WTC11 (cell line): ENCODE measurements around the gene GRID2. TPM values are rescaled to one million over a fixed set of nuclear protein-coding genes. Genes with fewer than 3 reads are reported as not detected.

ENCODE experiments used
- ATAC-seq: fragments of 200-7000 bp; cut with Tn5 transposase; 2 replicates; pipeline ENCODE4 v1.10.0; 2021; ENCODE audit warnings: mild to moderate bottlenecking, moderate library complexity
- CTCF ChIA-PET: fragments of 300-600 bp; sonication (Branson Sonifier 250); formaldehyde crosslinking; loops from one replicate; lab custom pipeline; 2021; ENCODE audit warnings: antibody characterized with exemption; lab: Charles Lee
- POLR2A ChIA-PET: fragments of 350-600 bp; sonication (Branson Sonifier 250); formaldehyde crosslinking; loops from one replicate; lab custom pipeline; 2021; ENCODE audit warnings: antibody characterized with exemption; lab: Charles Lee
- DNase-seq: peaks from one replicate; pipeline ENCODE4 v3.0.0; 2021; ENCODE audit warnings: low spot score
- H3K27ac Mint-ChIP-seq: 2 replicates; pipeline ENCODE4 v1.8.0; 2021; ENCODE audit warnings: mixed read lengths
- H3K27me3 Mint-ChIP-seq: 2 replicates; pipeline ENCODE4 v1.8.0; 2021; ENCODE audit warnings: low read depth, mild to moderate bottlenecking, moderate library complexity, mixed read lengths
- H3K36me3 Mint-ChIP-seq: 2 replicates; pipeline ENCODE4 v1.8.0; 2021; ENCODE audit warnings: mixed read lengths
- H3K4me1 Mint-ChIP-seq: 2 replicates; pipeline ENCODE4 v1.8.0; 2022; ENCODE audit warnings: mixed read lengths
- H3K4me3 Mint-ChIP-seq: 2 replicates; pipeline ENCODE4 v1.8.0; 2021; ENCODE audit warnings: mild to moderate bottlenecking, moderate library complexity, mixed read lengths
- H3K9me3 Mint-ChIP-seq: 2 replicates; pipeline ENCODE4 v1.8.0; 2021; ENCODE audit warnings: mixed read lengths
- CREM ChIP-seq: sonication (generic); formaldehyde crosslinking; IDR thresholded peaks from 2 replicates; pipeline ENCODE4 v1.8.1; 2022; ENCODE audit warnings: mild to moderate bottlenecking, missing genetic modification reagents, moderate library complexity
- EMX1 ChIP-seq: fragments of 250-450 bp; sonication (Bioruptor Pico); IDR thresholded peaks from 2 replicates; pipeline ENCODE4 v1.8.0; 2021; ENCODE audit warnings: mild to moderate bottlenecking
- JUN ChIP-seq: sonication (generic); formaldehyde crosslinking; IDR thresholded peaks from 2 replicates; pipeline ENCODE4 v1.8.0; 2023; ENCODE audit warnings: mild to moderate bottlenecking, missing genetic modification reagents
- MXD4 ChIP-seq: fragments of 250-450 bp; sonication (Bioruptor Pico); IDR thresholded peaks from 2 replicates; pipeline ENCODE4 v1.8.0; 2021; ENCODE audit warnings: mild to moderate bottlenecking, moderate library complexity, borderline replicate concordance
- NFE2L1 ChIP-seq: sonication (generic); formaldehyde crosslinking; IDR thresholded peaks from 2 replicates; pipeline ENCODE4 v1.8.1; 2023; ENCODE audit warnings: missing genetic modification reagents
- NFYB ChIP-seq: sonication (generic); formaldehyde crosslinking; conservative IDR thresholded peaks from 2 replicates; pipeline ENCODE4 v1.8.0; 2022; ENCODE audit warnings: low read depth, missing genetic modification reagents
- NR3C1 ChIP-seq: sonication (generic); formaldehyde crosslinking; conservative IDR thresholded peaks from 2 replicates; pipeline ENCODE4 v1.8.1; 2023; ENCODE audit warnings: low read depth, mild to moderate bottlenecking, missing genetic modification reagents
- SMAD3 ChIP-seq: sonication (generic); formaldehyde crosslinking; IDR thresholded peaks from 2 replicates; pipeline ENCODE4 v1.8.0; 2022; ENCODE audit warnings: missing genetic modification reagents, mild to moderate bottlenecking, borderline replicate concordance
- SMAD4 ChIP-seq: sonication (generic); formaldehyde crosslinking; IDR thresholded peaks from 2 replicates; pipeline ENCODE4 v1.8.0; 2022; ENCODE audit warnings: mild to moderate bottlenecking, missing genetic modification reagents
- SOX15 ChIP-seq: fragments of 250-450 bp; sonication (Bioruptor Pico); IDR thresholded peaks from 2 replicates; pipeline ENCODE4 v1.9.0; 2021; ENCODE audit warnings: mild to moderate bottlenecking
- TEAD4 ChIP-seq: sonication (generic); formaldehyde crosslinking; IDR thresholded peaks from 2 replicates; pipeline ENCODE4 v1.8.0; 2022; ENCODE audit warnings: mild to moderate bottlenecking, missing genetic modification reagents
- ZNF232 ChIP-seq: sonication (generic); formaldehyde crosslinking; IDR thresholded peaks from 2 replicates; pipeline ENCODE4 v1.8.0; 2022; ENCODE audit warnings: mild to moderate bottlenecking, missing genetic modification reagents
- ZNF317 ChIP-seq: sonication (generic); formaldehyde crosslinking; IDR thresholded peaks from 2 replicates; pipeline ENCODE4 v1.8.1; 2023; ENCODE audit warnings: low read depth, mild to moderate bottlenecking, moderate library complexity, missing genetic modification reagents, borderline replicate concordance
- ZNF396 ChIP-seq: fragments of 250-450 bp; sonication (Bioruptor Pico); IDR thresholded peaks from 2 replicates; pipeline ENCODE4 v1.8.0; 2021; ENCODE audit warnings: mild to moderate bottlenecking, moderate library complexity, borderline replicate concordance
- ZNF512 ChIP-seq: sonication (generic); formaldehyde crosslinking; IDR thresholded peaks from 2 replicates; pipeline ENCODE4 v1.8.1; 2022; ENCODE audit warnings: missing genetic modification reagents, borderline replicate concordance
- ZNF532 ChIP-seq: fragments of 250-450 bp; sonication (Bioruptor Pico); IDR thresholded peaks from 2 replicates; pipeline ENCODE4 v1.9.0; 2021; ENCODE audit warnings: mild to moderate bottlenecking, borderline replicate concordance
- ZNF671 ChIP-seq: fragments of 250-450 bp; sonication (Bioruptor Pico); IDR thresholded peaks from 2 replicates; pipeline ENCODE4 v1.8.0; 2021; ENCODE audit warnings: mild to moderate bottlenecking
- total RNA-seq: library from RNA; stranded (reverse); gene quantifications from 3 replicates; pipeline ENCODE4 v1.2.3, GENCODE V29; 2021
- TF ChIP-seq, protein P1 (sequence below): fragments of 250-450 bp; sonication (Bioruptor Pico); IDR thresholded peaks from 2 replicates; pipeline ENCODE4 v1.9.0; 2021; ENCODE audit warnings: mild to moderate bottlenecking
- TF ChIP-seq, protein P2 (sequence below): fragments of 250-450 bp; sonication (Bioruptor Pico); IDR thresholded peaks from 2 replicates; pipeline ENCODE4 v2.1.2; 2022; ENCODE audit warnings: mild to moderate bottlenecking, moderate library complexity
- TF ChIP-seq, protein P3 (sequence below): sonication (generic); formaldehyde crosslinking; IDR thresholded peaks from 2 replicates; pipeline ENCODE4 v1.8.0; 2023; ENCODE audit warnings: missing genetic modification reagents, mild to moderate bottlenecking, borderline replicate concordance

Gene GRID2
- total RNA-seq, 1 experiment from 2014 or later = 26.8 TPM

DNA sequence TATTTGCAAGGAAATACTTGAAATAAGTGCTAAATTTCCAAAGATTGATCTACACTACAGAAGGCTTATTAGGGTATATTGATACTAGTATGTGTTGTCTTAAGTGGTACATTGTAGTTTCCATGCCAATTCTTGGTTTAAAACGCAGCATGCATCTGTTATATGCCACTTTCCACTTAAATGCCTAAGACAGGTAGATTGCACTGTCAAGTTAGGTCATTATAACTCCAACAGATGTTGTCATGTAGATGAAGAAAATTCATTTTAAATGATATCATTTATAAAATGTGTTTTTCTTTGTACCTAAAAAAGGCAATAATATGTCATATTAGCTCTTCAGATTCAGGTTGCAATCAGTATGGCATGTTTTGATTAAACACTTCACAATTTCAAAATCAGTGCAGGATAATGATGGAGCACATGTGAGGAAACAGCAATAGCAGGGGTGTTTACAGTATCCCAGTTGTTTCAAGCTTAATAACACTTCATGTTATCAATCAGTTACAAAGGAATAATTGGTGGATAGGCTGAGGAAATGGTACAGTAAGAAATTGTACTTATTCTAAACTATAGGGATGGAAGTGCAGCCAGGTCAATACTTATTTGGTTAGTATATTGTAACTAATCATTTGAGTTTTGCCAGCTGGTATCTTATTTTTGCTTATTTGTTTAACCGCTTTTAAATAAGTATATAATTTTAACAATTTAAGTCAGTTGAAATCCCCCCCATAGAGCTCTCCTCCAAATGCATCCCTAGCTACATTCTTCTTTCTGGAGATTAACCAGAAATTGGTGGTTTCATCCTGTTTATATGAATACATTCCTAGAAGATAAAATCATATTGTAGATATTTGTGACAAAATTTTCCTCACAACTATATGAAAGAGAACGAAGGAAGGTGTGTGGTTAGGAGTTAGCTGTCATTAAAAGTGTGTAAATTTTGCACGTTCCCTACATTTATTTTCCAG lies 1070.4 kb downstream of the GRID2 start (continued):
- TF ChIP-seq ZNF512 (CRISPR knock-in tag) (no peak), SMAD4 (CRISPR knock-in tag) (no peak)

- ChIA-PET CTCF (no interaction called here), POLR2A (no interaction called here)
- no peaks in the 10 kb centered on the region for H3K9me3 Mint-ChIP-seq
- no peak overlapping the region for H3K27ac Mint-ChIP-seq
- ATAC-seq = no peak
- H3K4me1 Mint-ChIP-seq = no peaks in the 10 kb centered on the region
- H3K27me3 Mint-ChIP-seq = no peaks in the 10 kb centered on the region
- DNase-seq = no peak
- no peak for TF ChIP-seq JUN (CRISPR knock-in tag)
- TF ChIP-seq, protein P1, sequence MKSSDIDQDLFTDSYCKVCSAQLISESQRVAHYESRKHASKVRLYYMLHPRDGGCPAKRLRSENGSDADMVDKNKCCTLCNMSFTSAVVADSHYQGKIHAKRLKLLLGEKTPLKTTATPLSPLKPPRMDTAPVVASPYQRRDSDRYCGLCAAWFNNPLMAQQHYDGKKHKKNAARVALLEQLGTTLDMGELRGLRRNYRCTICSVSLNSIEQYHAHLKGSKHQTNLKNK (CRISPR knock-in tag) = no peak
- TF ChIP-seq SMAD4 (CRISPR knock-in tag) = no peak
- no peak for TF ChIP-seq ZNF232 (CRISPR knock-in tag)
- no peak for TF ChIP-seq NFYB
- no peak for TF ChIP-seq ZNF532 (CRISPR knock-in tag)
- TF ChIP-seq NFE2L1 (CRISPR knock-in tag) = no peak
- TF ChIP-seq ZNF317 (CRISPR knock-in tag) = no peak
- no peak for TF ChIP-seq SOX15 (CRISPR knock-in tag)
- TF ChIP-seq ZNF396 (CRISPR knock-in tag) = no peak
- TF ChIP-seq CREM = no peak
- TF ChIP-seq, protein P2, sequence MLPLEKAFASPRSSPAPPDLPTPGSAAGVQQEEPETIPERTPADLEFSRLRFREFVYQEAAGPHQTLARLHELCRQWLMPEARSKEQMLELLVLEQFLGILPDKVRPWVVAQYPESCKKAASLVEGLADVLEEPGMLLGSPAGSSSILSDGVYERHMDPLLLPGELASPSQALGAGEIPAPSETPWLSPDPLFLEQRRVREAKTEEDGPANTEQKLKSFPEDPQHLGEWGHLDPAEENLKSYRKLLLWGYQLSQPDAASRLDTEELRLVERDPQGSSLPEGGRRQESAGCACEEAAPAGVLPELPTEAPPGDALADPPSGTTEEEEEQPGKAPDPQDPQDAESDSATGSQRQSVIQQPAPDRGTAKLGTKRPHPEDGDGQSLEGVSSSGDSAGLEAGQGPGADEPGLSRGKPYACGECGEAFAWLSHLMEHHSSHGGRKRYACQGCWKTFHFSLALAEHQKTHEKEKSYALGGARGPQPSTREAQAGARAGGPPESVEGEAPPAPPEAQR (CRISPR knock-in tag) = no peak
- no peak for TF ChIP-seq SMAD3 (CRISPR knock-in tag)
- TF ChIP-seq ZNF671 (CRISPR knock-in tag) = no peak
- no peak for TF ChIP-seq MXD4 (CRISPR knock-in tag)
- no peak for TF ChIP-seq TEAD4 (CRISPR knock-in tag)
- no peak for TF ChIP-seq NR3C1
- TF ChIP-seq, protein P3, sequence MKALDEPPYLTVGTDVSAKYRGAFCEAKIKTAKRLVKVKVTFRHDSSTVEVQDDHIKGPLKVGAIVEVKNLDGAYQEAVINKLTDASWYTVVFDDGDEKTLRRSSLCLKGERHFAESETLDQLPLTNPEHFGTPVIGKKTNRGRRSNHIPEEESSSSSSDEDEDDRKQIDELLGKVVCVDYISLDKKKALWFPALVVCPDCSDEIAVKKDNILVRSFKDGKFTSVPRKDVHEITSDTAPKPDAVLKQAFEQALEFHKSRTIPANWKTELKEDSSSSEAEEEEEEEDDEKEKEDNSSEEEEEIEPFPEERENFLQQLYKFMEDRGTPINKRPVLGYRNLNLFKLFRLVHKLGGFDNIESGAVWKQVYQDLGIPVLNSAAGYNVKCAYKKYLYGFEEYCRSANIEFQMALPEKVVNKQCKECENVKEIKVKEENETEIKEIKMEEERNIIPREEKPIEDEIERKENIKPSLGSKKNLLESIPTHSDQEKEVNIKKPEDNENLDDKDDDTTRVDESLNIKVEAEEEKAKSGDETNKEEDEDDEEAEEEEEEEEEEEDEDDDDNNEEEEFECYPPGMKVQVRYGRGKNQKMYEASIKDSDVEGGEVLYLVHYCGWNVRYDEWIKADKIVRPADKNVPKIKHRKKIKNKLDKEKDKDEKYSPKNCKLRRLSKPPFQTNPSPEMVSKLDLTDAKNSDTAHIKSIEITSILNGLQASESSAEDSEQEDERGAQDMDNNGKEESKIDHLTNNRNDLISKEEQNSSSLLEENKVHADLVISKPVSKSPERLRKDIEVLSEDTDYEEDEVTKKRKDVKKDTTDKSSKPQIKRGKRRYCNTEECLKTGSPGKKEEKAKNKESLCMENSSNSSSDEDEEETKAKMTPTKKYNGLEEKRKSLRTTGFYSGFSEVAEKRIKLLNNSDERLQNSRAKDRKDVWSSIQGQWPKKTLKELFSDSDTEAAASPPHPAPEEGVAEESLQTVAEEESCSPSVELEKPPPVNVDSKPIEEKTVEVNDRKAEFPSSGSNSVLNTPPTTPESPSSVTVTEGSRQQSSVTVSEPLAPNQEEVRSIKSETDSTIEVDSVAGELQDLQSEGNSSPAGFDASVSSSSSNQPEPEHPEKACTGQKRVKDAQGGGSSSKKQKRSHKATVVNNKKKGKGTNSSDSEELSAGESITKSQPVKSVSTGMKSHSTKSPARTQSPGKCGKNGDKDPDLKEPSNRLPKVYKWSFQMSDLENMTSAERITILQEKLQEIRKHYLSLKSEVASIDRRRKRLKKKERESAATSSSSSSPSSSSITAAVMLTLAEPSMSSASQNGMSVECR (CRISPR knock-in tag) = no peak
- no peak for TF ChIP-seq EMX1 (CRISPR knock-in tag)
- no peaks in the 10 kb centered on the region for H3K36me3 Mint-ChIP-seq
- no peak overlapping the region for H3K4me3 Mint-ChIP-seq
Measured at GRCh38 chr4:93384241-93384640, 1080.5 kb downstream of the GRID2 start.
